Gastrocnemius medialis (tissue), 4 donors: ENCODE data around the gene PTK7.

ENCODE experiments used
- POLR2A ChIP-seq, 2 donors: fragments of 450-650 bp; IDR thresholded peaks; one replicate each; pipeline ENCODE4 v1.6.1; 2017; ENCODE audit warnings: antibody characterized with exemption in 2 of 2, mild to moderate bottlenecking in 2 of 2, moderate library complexity in 2 of 2
- TF ChIP-seq, protein P1 (sequence below), 5 experiments: fragments of 450-650 bp in 3 of 5; fragments of 200-600 bp in 2 of 5; sonication (generic) in 2 of 5; IDR thresholded peaks in 4 of 5; conservative IDR thresholded peaks in 1 of 5; 1 replicate in 4 of 5; 2 replicates in 1 of 5; pipeline ENCODE4 v1.5.1; 2016 to 2019; ENCODE audit warnings: antibody characterized with exemption in 5 of 5, mild to moderate bottlenecking in 3 of 5, moderate library complexity in 3 of 5

DNA sequence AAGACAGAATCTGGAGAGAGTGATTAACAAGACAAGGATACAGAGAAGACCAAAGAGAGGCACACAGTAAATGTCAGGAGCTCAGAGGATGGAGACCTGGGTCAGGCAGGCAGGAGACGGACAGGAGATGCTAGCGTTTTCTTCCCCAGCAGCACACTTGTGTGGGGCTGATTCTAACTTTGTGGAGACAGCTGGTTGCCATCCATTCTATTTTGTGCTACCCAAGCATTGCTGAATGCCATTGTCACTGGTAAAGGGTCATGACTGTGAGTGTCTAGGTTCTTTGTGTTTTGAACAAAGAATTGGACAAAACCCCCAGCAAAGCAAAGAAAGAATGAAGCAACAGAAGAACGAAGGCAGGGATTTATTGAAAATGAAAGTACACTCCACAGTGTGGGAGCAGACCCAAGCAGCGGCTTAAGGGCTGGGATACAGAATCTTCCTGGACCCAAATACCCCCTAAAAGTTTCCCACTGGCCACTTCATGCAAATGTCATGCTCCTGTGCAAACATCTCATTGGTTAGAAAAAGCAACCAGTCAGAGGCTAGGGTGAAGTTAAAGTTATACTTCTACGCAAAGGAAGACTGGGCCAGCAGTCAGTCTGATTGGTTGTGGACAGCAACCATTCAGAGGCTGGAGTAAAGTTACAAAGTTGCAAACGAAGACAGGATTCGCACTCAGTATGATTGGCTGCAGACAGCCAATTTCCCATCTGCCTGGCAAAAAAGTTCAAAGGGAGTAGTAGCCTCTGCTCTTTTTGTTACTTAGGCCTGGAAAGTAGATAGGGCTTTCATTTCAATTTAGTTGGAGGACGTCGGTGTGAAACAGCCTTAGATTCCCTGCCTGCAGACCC lies 17.5 kb downstream of the PTK7 start:
- TF ChIP-seq, protein P1, sequence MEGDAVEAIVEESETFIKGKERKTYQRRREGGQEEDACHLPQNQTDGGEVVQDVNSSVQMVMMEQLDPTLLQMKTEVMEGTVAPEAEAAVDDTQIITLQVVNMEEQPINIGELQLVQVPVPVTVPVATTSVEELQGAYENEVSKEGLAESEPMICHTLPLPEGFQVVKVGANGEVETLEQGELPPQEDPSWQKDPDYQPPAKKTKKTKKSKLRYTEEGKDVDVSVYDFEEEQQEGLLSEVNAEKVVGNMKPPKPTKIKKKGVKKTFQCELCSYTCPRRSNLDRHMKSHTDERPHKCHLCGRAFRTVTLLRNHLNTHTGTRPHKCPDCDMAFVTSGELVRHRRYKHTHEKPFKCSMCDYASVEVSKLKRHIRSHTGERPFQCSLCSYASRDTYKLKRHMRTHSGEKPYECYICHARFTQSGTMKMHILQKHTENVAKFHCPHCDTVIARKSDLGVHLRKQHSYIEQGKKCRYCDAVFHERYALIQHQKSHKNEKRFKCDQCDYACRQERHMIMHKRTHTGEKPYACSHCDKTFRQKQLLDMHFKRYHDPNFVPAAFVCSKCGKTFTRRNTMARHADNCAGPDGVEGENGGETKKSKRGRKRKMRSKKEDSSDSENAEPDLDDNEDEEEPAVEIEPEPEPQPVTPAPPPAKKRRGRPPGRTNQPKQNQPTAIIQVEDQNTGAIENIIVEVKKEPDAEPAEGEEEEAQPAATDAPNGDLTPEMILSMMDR (IDR thresholded peaks at IDR 0.05 in 4 of 5, conservative IDR thresholded peaks at IDR 0.05 in 1 of 5) = no peak
- TF ChIP-seq POLR2A (IDR thresholded peaks at IDR 0.05) = peak in 1 of 2 donors; percentile 20
